HepG2 (cell line): ENCODE measurements around the gene ZCRB1. TPM values are rescaled to one million over a fixed set of nuclear protein-coding genes. Genes with fewer than 3 reads are reported as not detected.
A peak's percentile ranks its signal among the peaks of the same experiment; 100 is the strongest.

ENCODE experiments used
- ARNT2 ChIP-seq: sonication (generic); formaldehyde crosslinking; IDR thresholded peaks from 2 replicates; pipeline ENCODE4 v1.8.0; 2022; ENCODE audit warnings: mild to moderate bottlenecking, low read depth, missing genetic modification reagents, moderate library complexity
- FLYWCH1 ChIP-seq: sonication (generic); formaldehyde crosslinking; IDR thresholded peaks from 2 replicates; pipeline ENCODE4 v1.8.1; 2023; ENCODE audit warnings: mild to moderate bottlenecking, missing genetic modification reagents
- IKZF1 ChIP-seq: fragments of 450-650 bp; IDR thresholded peaks from 2 replicates; pipeline ENCODE4 v1.7.1; 2016
- KDM6A ChIP-seq: IDR thresholded peaks from 2 replicates; pipeline ENCODE4 v1.6.1; 2016; ENCODE audit warnings: low read depth
- NFIB ChIP-seq: sonication (generic); formaldehyde crosslinking; IDR thresholded peaks from 2 replicates; pipeline ENCODE4 v1.9.0; 2021; ENCODE audit warnings: missing genetic modification reagents, mild to moderate bottlenecking, borderline replicate concordance
- SKI ChIP-seq: fragments of 450-650 bp; IDR thresholded peaks from one replicate; pipeline ENCODE4 v1.6.1; 2018; ENCODE audit warnings: mild to moderate bottlenecking; ENCODE audit not compliant: partially characterized antibody
- SP5 ChIP-seq: IDR thresholded peaks from 2 replicates; pipeline ENCODE4 v1.6.1; 2016; ENCODE audit warnings: low read depth, borderline replicate concordance
- STAG1 ChIP-seq: sonication (generic); formaldehyde crosslinking; IDR thresholded peaks from 2 replicates; pipeline ENCODE4 v1.4.0; 2020; ENCODE audit warnings: missing genetic modification reagents
- ZNF607 ChIP-seq: sonication (generic); formaldehyde crosslinking; IDR thresholded peaks from 2 replicates; pipeline ENCODE4 v1.5.1; 2020; ENCODE audit warnings: missing genetic modification reagents, mild to moderate bottlenecking, borderline replicate concordance
- ZNF644 ChIP-seq: IDR thresholded peaks from 2 replicates; pipeline ENCODE4 v1.6.1; 2016; ENCODE audit warnings: low read depth
- polyA plus RNA-seq, 8 experiments: library from polyadenylated mRNA; depleted of rRNA in 3 of 8; stranded (reverse) in 7 of 8; unstranded in 1 of 8; fragments of >200 nt; fragmentation: Illumina TruSeq in 4 of 8; extraction: Trizol in 4 of 8; gene quantifications; 2 replicates each; pipeline versions ENCODE4 v1.2.1 to v1.2.3, GENCODE V29; 2011 to 2016; ENCODE audit warnings: low read depth in 4 of 8, missing spikeins in 1 of 8, mixed read lengths in 1 of 8; ENCODE audit not compliant: insufficient read depth in 1 of 8
- total RNA-seq, 5 experiments: library from RNA; depleted of rRNA; stranded (reverse); fragments of >200 nt; fragmentation: Illumina TruSeq; extraction: Trizol; gene quantifications; 2 replicates each; pipeline ENCODE4 v1.2.3, GENCODE V29; 2016; ENCODE audit warnings: low read depth in 1 of 5
- TF ChIP-seq, protein P1 (sequence below): sonication (generic); formaldehyde crosslinking; conservative IDR thresholded peaks from 2 replicates; pipeline ENCODE4 v1.8.0; 2022; ENCODE audit warnings: mild to moderate bottlenecking, moderate library complexity, missing genetic modification reagents
- TF ChIP-seq, protein P2 (sequence below): sonication (generic); formaldehyde crosslinking; IDR thresholded peaks from 2 replicates; pipeline ENCODE4 v1.4.0; 2020; ENCODE audit warnings: missing genetic modification reagents
- TF ChIP-seq, protein P3 (sequence below): sonication (generic); formaldehyde crosslinking; IDR thresholded peaks from 2 replicates; pipeline ENCODE4 v1.4.0; 2020; ENCODE audit warnings: missing genetic modification reagents
- TF ChIP-seq, protein P4 (sequence below): IDR thresholded peaks from 2 replicates; pipeline ENCODE4 v1.6.1; 2016; ENCODE audit warnings: missing compliant biosample characterization, missing genetic modification reagents, borderline replicate concordance
- TF ChIP-seq, protein P5 (sequence below): sonication (generic); formaldehyde crosslinking; IDR thresholded peaks from 2 replicates; pipeline ENCODE4 v1.9.0; 2021; ENCODE audit warnings: missing genetic modification reagents, borderline replicate concordance

Gene ZCRB1
- total and polyA plus RNA-seq, 2 of the 13 experiments (the other 11 are each of a cell fraction or from before 2014, with no cell fraction given): 43.5 to 49.8 TPM

DNA sequence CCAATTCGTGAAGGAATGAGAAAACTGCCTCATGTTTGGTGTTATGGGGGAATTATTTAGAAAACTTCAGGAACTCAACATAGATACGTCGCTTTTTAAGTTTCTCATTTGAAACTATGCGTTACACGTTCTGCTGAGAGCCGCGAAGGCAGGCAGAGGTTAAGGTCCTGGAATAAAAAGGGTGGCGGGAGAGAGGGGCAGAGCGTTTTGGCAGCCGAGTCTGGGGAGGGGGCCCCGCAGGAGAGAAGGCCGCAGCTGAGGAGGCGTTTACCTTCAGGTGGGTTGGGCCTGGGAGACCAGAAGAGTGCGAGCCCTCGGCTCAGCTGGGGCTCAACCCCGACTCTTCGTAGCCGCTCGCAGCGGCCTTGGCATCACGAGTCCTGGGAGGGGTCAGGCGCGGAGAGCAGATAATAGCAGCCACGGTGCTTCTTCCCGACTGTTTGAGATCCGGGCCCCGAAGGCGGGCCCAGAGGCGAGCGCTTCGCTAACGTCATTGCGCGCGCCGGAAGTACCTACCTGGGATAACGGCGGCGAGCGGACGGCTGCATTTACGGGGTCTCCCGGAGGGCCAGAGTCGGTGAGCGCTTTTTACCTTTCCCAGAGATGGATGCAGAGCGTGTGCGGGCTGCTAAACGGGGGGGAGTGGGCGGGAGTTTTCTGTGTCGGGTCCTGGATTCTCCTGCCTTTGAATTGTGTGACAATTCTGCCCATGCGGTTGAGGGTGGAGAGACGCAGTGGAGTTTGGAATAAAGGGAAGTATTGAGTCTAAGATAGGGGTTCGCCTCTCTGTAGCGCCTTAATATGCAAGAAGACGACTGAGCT lies at the start of gene ZCRB1, which contains the start of gene PPHLN1 (continued):
- TF ChIP-seq, protein P1, sequence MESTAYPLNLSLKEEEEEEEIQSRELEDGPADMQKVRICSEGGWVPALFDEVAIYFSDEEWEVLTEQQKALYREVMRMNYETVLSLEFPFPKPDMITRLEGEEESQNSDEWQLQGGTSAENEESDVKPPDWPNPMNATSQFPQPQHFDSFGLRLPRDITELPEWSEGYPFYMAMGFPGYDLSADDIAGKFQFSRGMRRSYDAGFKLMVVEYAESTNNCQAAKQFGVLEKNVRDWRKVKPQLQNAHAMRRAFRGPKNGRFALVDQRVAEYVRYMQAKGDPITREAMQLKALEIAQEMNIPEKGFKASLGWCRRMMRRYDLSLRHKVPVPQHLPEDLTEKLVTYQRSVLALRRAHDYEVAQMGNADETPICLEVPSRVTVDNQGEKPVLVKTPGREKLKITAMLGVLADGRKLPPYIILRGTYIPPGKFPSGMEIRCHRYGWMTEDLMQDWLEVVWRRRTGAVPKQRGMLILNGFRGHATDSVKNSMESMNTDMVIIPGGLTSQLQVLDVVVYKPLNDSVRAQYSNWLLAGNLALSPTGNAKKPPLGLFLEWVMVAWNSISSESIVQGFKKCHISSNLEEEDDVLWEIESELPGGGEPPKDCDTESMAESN (CRISPR knock-in tag): 0 out of 2 replicates have a peak, but pooled peaks have one; percentile 43
- TF ChIP-seq ZNF607 (CRISPR knock-in tag) (no peak), NFIB (CRISPR knock-in tag) (no peak), FLYWCH1 (CRISPR knock-in tag) (no peak), SP5 (no peak), STAG1 (CRISPR knock-in tag) (no peak), SKI (peak; percentile 25), ARNT2 (CRISPR knock-in tag) (no peak), IKZF1 (no peak), KDM6A (no peak), ZNF644 (CRISPR knock-in tag) (no peak)
- TF ChIP-seq, protein P2, sequence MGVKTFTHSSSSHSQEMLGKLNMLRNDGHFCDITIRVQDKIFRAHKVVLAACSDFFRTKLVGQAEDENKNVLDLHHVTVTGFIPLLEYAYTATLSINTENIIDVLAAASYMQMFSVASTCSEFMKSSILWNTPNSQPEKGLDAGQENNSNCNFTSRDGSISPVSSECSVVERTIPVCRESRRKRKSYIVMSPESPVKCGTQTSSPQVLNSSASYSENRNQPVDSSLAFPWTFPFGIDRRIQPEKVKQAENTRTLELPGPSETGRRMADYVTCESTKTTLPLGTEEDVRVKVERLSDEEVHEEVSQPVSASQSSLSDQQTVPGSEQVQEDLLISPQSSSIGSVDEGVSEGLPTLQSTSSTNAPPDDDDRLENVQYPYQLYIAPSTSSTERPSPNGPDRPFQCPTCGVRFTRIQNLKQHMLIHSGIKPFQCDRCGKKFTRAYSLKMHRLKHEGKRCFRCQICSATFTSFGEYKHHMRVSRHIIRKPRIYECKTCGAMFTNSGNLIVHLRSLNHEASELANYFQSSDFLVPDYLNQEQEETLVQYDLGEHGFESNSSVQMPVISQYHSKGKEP (CRISPR knock-in tag): no peak
- TF ChIP-seq, protein P3, sequence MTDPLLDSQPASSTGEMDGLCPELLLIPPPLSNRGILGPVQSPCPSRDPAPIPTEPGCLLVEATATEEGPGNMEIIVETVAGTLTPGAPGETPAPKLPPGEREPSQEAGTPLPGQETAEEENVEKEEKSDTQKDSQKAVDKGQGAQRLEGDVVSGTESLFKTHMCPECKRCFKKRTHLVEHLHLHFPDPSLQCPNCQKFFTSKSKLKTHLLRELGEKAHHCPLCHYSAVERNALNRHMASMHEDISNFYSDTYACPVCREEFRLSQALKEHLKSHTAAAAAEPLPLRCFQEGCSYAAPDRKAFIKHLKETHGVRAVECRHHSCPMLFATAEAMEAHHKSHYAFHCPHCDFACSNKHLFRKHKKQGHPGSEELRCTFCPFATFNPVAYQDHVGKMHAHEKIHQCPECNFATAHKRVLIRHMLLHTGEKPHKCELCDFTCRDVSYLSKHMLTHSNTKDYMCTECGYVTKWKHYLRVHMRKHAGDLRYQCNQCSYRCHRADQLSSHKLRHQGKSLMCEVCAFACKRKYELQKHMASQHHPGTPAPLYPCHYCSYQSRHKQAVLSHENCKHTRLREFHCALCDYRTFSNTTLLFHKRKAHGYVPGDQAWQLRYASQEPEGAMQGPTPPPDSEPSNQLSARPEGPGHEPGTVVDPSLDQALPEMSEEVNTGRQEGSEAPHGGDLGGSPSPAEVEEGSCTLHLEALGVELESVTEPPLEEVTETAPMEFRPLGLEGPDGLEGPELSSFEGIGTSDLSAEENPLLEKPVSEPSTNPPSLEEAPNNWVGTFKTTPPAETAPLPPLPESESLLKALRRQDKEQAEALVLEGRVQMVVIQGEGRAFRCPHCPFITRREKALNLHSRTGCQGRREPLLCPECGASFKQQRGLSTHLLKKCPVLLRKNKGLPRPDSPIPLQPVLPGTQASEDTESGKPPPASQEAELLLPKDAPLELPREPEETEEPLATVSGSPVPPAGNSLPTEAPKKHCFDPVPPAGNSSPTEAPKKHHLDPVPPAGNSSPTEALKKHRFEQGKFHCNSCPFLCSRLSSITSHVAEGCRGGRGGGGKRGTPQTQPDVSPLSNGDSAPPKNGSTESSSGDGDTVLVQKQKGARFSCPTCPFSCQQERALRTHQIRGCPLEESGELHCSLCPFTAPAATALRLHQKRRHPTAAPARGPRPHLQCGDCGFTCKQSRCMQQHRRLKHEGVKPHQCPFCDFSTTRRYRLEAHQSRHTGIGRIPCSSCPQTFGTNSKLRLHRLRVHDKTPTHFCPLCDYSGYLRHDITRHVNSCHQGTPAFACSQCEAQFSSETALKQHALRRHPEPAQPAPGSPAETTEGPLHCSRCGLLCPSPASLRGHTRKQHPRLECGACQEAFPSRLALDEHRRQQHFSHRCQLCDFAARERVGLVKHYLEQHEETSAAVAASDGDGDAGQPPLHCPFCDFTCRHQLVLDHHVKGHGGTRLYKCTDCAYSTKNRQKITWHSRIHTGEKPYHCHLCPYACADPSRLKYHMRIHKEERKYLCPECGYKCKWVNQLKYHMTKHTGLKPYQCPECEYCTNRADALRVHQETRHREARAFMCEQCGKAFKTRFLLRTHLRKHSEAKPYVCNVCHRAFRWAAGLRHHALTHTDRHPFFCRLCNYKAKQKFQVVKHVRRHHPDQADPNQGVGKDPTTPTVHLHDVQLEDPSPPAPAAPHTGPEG: peak; percentile 75
- TF ChIP-seq, protein P4, sequence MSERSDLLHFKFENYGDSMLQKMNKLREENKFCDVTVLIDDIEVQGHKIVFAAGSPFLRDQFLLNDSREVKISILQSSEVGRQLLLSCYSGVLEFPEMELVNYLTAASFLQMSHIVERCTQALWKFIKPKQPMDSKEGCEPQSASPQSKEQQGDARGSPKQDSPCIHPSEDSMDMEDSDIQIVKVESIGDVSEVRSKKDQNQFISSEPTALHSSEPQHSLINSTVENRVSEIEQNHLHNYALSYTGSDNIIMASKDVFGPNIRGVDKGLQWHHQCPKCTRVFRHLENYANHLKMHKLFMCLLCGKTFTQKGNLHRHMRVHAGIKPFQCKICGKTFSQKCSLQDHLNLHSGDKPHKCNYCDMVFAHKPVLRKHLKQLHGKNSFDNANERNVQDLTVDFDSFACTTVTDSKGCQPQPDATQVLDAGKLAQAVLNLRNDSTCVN: 0 out of 2 replicates have a peak, but pooled peaks have one; percentile 26
- TF ChIP-seq, protein P5, sequence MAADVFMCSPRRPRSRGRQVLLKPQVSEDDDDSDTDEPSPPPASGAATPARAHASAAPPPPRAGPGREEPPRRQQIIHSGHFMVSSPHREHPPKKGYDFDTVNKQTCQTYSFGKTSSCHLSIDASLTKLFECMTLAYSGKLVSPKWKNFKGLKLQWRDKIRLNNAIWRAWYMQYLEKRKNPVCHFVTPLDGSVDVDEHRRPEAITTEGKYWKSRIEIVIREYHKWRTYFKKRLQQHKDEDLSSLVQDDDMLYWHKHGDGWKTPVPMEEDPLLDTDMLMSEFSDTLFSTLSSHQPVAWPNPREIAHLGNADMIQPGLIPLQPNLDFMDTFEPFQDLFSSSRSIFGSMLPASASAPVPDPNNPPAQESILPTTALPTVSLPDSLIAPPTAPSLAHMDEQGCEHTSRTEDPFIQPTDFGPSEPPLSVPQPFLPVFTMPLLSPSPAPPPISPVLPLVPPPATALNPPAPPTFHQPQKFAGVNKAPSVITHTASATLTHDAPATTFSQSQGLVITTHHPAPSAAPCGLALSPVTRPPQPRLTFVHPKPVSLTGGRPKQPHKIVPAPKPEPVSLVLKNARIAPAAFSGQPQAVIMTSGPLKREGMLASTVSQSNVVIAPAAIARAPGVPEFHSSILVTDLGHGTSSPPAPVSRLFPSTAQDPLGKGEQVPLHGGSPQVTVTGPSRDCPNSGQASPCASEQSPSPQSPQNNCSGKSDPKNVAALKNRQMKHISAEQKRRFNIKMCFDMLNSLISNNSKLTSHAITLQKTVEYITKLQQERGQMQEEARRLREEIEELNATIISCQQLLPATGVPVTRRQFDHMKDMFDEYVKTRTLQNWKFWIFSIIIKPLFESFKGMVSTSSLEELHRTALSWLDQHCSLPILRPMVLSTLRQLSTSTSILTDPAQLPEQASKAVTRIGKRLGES (CRISPR knock-in tag): no peak
